ENCODE measurements around the gene CXCR3.
"Not testable (repeated sequence)": the region's sequence is repeated elsewhere in the genome, so short reads cannot be mapped to it uniquely, and the experiment has no call there.

CXCR3 gene

GRCh38 chrX:71636438-71637252 lies 18.3 kb upstream of the CXCR3 start:
- no peak for DNase-seq

- DNase-seq: no peak
These were observed 16.1 kb upstream of the CXCR3 start for GRCh38 chrX:71634366-71634765.

GRCh38 chrX:71632923-71633657 lies 14.8 kb upstream of the CXCR3 start:
- DNase-seq: no peak

GRCh38 chrX:71629467-71629866 lies 11.2 kb upstream of the CXCR3 start:
- no peak for DNase-seq

- no peak for DNase-seq
These were observed 9.5 kb upstream of the CXCR3 start for GRCh38 chrX:71627588-71628404.

GRCh38 chrX:71626576-71626975 lies 8.3 kb upstream of the CXCR3 start:
- DNase-seq: no peak

- DNase-seq: no peak
These were observed 7.2 kb upstream of the CXCR3 start for GRCh38 chrX:71625471-71625870.

GRCh38 chrX:71623714-71624113 lies 5.4 kb upstream of the CXCR3 start:
- DNase-seq: no peak

GRCh38 chrX:71622576-71623450 lies 4.5 kb upstream of the CXCR3 start:
- no peak for DNase-seq

GRCh38 chrX:71622032-71622575 lies 3.8 kb upstream of the CXCR3 start:
- no peak for DNase-seq

- no peak for DNase-seq
These were observed 3.3 kb upstream of the CXCR3 start for GRCh38 chrX:71621603-71622002.

- no peak for DNase-seq
These were observed 1.7 kb upstream of the CXCR3 start for GRCh38 chrX:71619986-71620385.

GRCh38 chrX:71619193-71619592 lies 882 bp upstream of the CXCR3 start:
- DNase-seq: no peak

GRCh38 chrX:71618787-71619186 lies 476 bp upstream of the CXCR3 start:
- DNase-seq: no peak

GRCh38 chrX:71617742-71618141 lies 569 bp downstream of the CXCR3 start:
- no peak for DNase-seq

- DNase-seq: no peak
These were observed 1.4 kb downstream of the CXCR3 start for GRCh38 chrX:71616672-71617529.

GRCh38 chrX:71615954-71616353 lies 2.4 kb downstream of the CXCR3 start:
- no peak for DNase-seq

GRCh38 chrX:71615056-71615455 lies 3.3 kb downstream of the CXCR3 start:
- no peak for DNase-seq

GRCh38 chrX:71612256-71612655 lies 6.1 kb downstream of the CXCR3 start:
- no peak for DNase-seq

- not testable (repeated sequence) for DNase-seq
These were observed 6.6 kb downstream of the CXCR3 start for GRCh38 chrX:71611736-71612135.

- no peak for DNase-seq
These were observed 9.1 kb downstream of the CXCR3 start for GRCh38 chrX:71609095-71609750.

All from bone marrow (tissue), 2 donors.